HG03097 (cell line): ENCODE data around the gene DDAH1.
"Not testable (repeated sequence)": the region's sequence is repeated elsewhere in the genome, so short reads cannot be mapped to it uniquely, and the experiment has no call there.

Experiments
- ATAC-seq: cut with Tn5 transposase; IDR thresholded peaks from one replicate; pipeline ENCODE4 v1.9.1; 2021; ENCODE audit not compliant: unreplicated experiment, low FRiP score

DDAH1 gene

GRCh38 chr1:85465099-85465785 is at the start of gene DDAH1:
Gene DDAH1, minus strand, starts transcription at chr1:85465159. Its CDS starts 114 bp downstream, at chr1:85465045.
- ATAC-seq, result no peak

GRCh38 chr1:85513998-85514397 is 49.0 kb upstream of the DDAH1 start:
- ATAC-seq, result not testable (repeated sequence)

GRCh38 chr1:85504417-85504816 is 39.5 kb upstream of the DDAH1 start:
- no peak for ATAC-seq

GRCh38 chr1:85502625-85503083 is 37.7 kb upstream of the DDAH1 start:
- ATAC-seq, result no peak

GRCh38 chr1:85502171-85502570 is 37.2 kb upstream of the DDAH1 start:
- ATAC-seq, result no peak

GRCh38 chr1:85501355-85501898 is 36.5 kb upstream of the DDAH1 start:
- no peak for ATAC-seq

- ATAC-seq, result no peak
These were observed 32.1 kb upstream of the DDAH1 start for GRCh38 chr1:85496941-85497582.

GRCh38 chr1:85495556-85495955 is 30.6 kb upstream of the DDAH1 start:
- ATAC-seq, result no peak

- no peak for ATAC-seq
These were observed 29.9 kb upstream of the DDAH1 start for GRCh38 chr1:85494904-85495266.

GRCh38 chr1:85494074-85494903 is 29.3 kb upstream of the DDAH1 start:
- ATAC-seq, result no peak

- no peak for ATAC-seq
These were observed 25.5 kb upstream of the DDAH1 start for GRCh38 chr1:85490270-85490985.

- no peak for ATAC-seq
These were observed 23.2 kb upstream of the DDAH1 start for GRCh38 chr1:85488126-85488525.

- ATAC-seq, result no peak
These were observed 20.6 kb upstream of the DDAH1 start for GRCh38 chr1:85485516-85485915.

- no peak for ATAC-seq
These were observed 19.8 kb upstream of the DDAH1 start for GRCh38 chr1:85484716-85485115.

GRCh38 chr1:85484264-85484663 is 19.3 kb upstream of the DDAH1 start:
- ATAC-seq, result no peak

- no peak for ATAC-seq
These were observed 16.7 kb upstream of the DDAH1 start for GRCh38 chr1:85481688-85482087.

- no peak for ATAC-seq
These were observed 15.6 kb upstream of the DDAH1 start for GRCh38 chr1:85480566-85480965.

GRCh38 chr1:85479491-85479890 is 14.5 kb upstream of the DDAH1 start:
- no peak for ATAC-seq

GRCh38 chr1:85478366-85478765 is 13.4 kb upstream of the DDAH1 start:
- ATAC-seq, result no peak

- ATAC-seq, result no peak
These were observed 10.1 kb upstream of the DDAH1 start for GRCh38 chr1:85475055-85475454.

- no peak for ATAC-seq
These were observed 8.4 kb upstream of the DDAH1 start for GRCh38 chr1:85473390-85473789.
